ENCODE results near the gene REXO4.

- TF ChIP-seq MAZ (IDR thresholded peaks at IDR 0.05; ENCODE audit: borderline replicate concordance, low read depth, low read length) (no peak), CTCF (conservative IDR thresholded peaks at IDR 0.05; ENCODE audit: low read depth, low read length) (no peak), BHLHE40 (IDR thresholded peaks at IDR 0.05; ENCODE audit: low read depth, low read length) (no peak), SMC3 (IDR thresholded peaks at IDR 0.05; ENCODE audit: low read depth, low read length) (no peak), POLR2A (IDR thresholded peaks at IDR 0.05; ENCODE audit: low read depth, low read length) (no peak), RFX5 (IDR thresholded peaks at IDR 0.05; ENCODE audit: low read depth, low read length) (no peak), MAFK (IDR thresholded peaks at IDR 0.05; ENCODE audit: low read depth, low read length) (no peak), CHD1 (IDR thresholded peaks at IDR 0.05; ENCODE audit: low read depth, low read length) (no peak)
Measured at GRCh38 chr9:133467101-133467500, 49.3 kb upstream of the REXO4 start.
